ENCODE measurements around the gene DSPP. TPM values are rescaled to one million over a fixed set of nuclear protein-coding genes. Genes with fewer than 3 reads are reported as not detected.
"Not testable (repeated sequence)": the region's sequence is repeated elsewhere in the genome, so short reads cannot be mapped to it uniquely, and the experiment has no call there.

The DSPP gene
- not detected for total RNA-seq

GRCh38 chr4:87608229-87608628 is at the start of gene DSPP:
Gene DSPP, plus strand, starts transcription at chr4:87608529. Its CDS starts 2,380 bp downstream, at chr4:87610909.
- Mint-ChIP-seq H3K36me3 (ENCODE audit: low read depth) (no peaks in the 10 kb centered on the region), H3K4me3 (no peak within 1 kb of the TSS), H3K27ac (no peak within 1 kb of the TSS), H3K27me3 (ENCODE audit: low read depth) (peaks cover 5% of the 10 kb centered on the region), H3K9me3 (peaks cover 1% of the 10 kb centered on the region), H3K4me1 (ENCODE audit: low read depth) (no peaks in the 10 kb centered on the region)
- CTCF ChIA-PET = interaction anchor here (0.6 kb wide), 1 partner anchor 113 kb away, joined by 3 read pairs; no protein-coding TSS in a partner anchor
- intact Hi-C loops (cut with micrococcal nuclease) = no loop called here
- DNase-seq = no peak

GRCh38 chr4:87559090-87559837 is 49.1 kb upstream of the DSPP start:
- H3K27ac Mint-ChIP-seq = peak overlapping the region; percentile 24
- CTCF ChIA-PET = interaction anchor here (0.6 kb wide), 1 partner anchor 67 kb away, joined by 5 read pairs; no protein-coding TSS in a partner anchor

GRCh38 chr4:87560802-87561201 is 47.5 kb upstream of the DSPP start:
- no peak for DNase-seq
- Mint-ChIP-seq H3K4me1 (ENCODE audit: low read depth) (peaks cover 16% of the 10 kb centered on the region), H3K9me3 (no peaks in the 10 kb centered on the region), H3K27me3 (ENCODE audit: low read depth) (no peaks in the 10 kb centered on the region), H3K36me3 (ENCODE audit: low read depth) (no peaks in the 10 kb centered on the region), H3K4me3 (no peak overlapping the region), H3K27ac (no peak overlapping the region)
- intact Hi-C loops (cut with micrococcal nuclease) = no loop called here
- CTCF ChIA-PET = no interaction called here

More at GRCh38 chr4:87559090-87559837, 49.1 kb upstream of the DSPP start:
- intact Hi-C loops (cut with micrococcal nuclease) = no loop called here
- H3K36me3 Mint-ChIP-seq (ENCODE audit: low read depth) = no peaks in the 10 kb centered on the region
- H3K4me3 Mint-ChIP-seq = no peak overlapping the region
- DNase-seq = peak; percentile 73
- peaks cover 16% of the 10 kb centered on the region for H3K4me1 Mint-ChIP-seq (ENCODE audit: low read depth)
- H3K27me3 Mint-ChIP-seq (ENCODE audit: low read depth) = no peaks in the 10 kb centered on the region
- no peaks in the 10 kb centered on the region for H3K9me3 Mint-ChIP-seq

- no peak for DNase-seq
- no peak overlapping the region for H3K27ac Mint-ChIP-seq
- H3K4me1 Mint-ChIP-seq (ENCODE audit: low read depth) = peaks cover 4% of the 10 kb centered on the region
- intact Hi-C loops (cut with micrococcal nuclease) = no loop called here
- H3K27me3 Mint-ChIP-seq (ENCODE audit: low read depth) = no peaks in the 10 kb centered on the region
- CTCF ChIA-PET = no interaction called here
- H3K36me3 Mint-ChIP-seq (ENCODE audit: low read depth) = no peaks in the 10 kb centered on the region
- no peaks in the 10 kb centered on the region for H3K9me3 Mint-ChIP-seq
- H3K4me3 Mint-ChIP-seq = no peak overlapping the region
These were observed 42.6 kb upstream of the DSPP start for GRCh38 chr4:87565746-87566145.

GRCh38 chr4:87566276-87566675 is 42.1 kb upstream of the DSPP start:
- DNase-seq = no peak
- intact Hi-C loops (cut with micrococcal nuclease) = no loop called here
- no peak overlapping the region for H3K27ac Mint-ChIP-seq
- H3K4me3 Mint-ChIP-seq = no peak overlapping the region
- no peaks in the 10 kb centered on the region for H3K9me3 Mint-ChIP-seq
- no peaks in the 10 kb centered on the region for H3K36me3 Mint-ChIP-seq (ENCODE audit: low read depth)
- no peaks in the 10 kb centered on the region for H3K4me1 Mint-ChIP-seq (ENCODE audit: low read depth)
- CTCF ChIA-PET = no interaction called here
- H3K27me3 Mint-ChIP-seq (ENCODE audit: low read depth) = no peaks in the 10 kb centered on the region

- Mint-ChIP-seq H3K27ac (no peak overlapping the region), H3K27me3 (ENCODE audit: low read depth) (peaks cover 6% of the 10 kb centered on the region), H3K4me3 (no peak overlapping the region), H3K36me3 (ENCODE audit: low read depth) (no peaks in the 10 kb centered on the region), H3K9me3 (no peaks in the 10 kb centered on the region), H3K4me1 (ENCODE audit: low read depth) (no peaks in the 10 kb centered on the region)
- intact Hi-C loops (cut with micrococcal nuclease) = no loop called here
- CTCF ChIA-PET = no interaction called here
- DNase-seq = no peak
These were observed 41.1 kb upstream of the DSPP start for GRCh38 chr4:87567191-87567590.

- H3K4me3 Mint-ChIP-seq = no peak overlapping the region
- H3K27me3 Mint-ChIP-seq (ENCODE audit: low read depth) = peaks cover 8% of the 10 kb centered on the region
- no peaks in the 10 kb centered on the region for H3K36me3 Mint-ChIP-seq (ENCODE audit: low read depth)
- CTCF ChIA-PET = no interaction called here
- peaks cover 2% of the 10 kb centered on the region for H3K9me3 Mint-ChIP-seq
- DNase-seq = no peak
- H3K4me1 Mint-ChIP-seq (ENCODE audit: low read depth) = no peaks in the 10 kb centered on the region
- intact Hi-C loops (cut with micrococcal nuclease) = no loop called here
- no peak overlapping the region for H3K27ac Mint-ChIP-seq
These were observed 38.0 kb upstream of the DSPP start for GRCh38 chr4:87570290-87570805.

GRCh38 chr4:87574376-87574775 is 34.0 kb upstream of the DSPP start:
- H3K4me3 Mint-ChIP-seq; DNase-seq; H3K27ac Mint-ChIP-seq; CTCF ChIA-PET; H3K36me3 Mint-ChIP-seq (ENCODE audit: low read depth); intact Hi-C loops (cut with micrococcal nuclease); H3K9me3 Mint-ChIP-seq; H3K4me1 Mint-ChIP-seq (ENCODE audit: low read depth): not testable (repeated sequence)
- peaks cover 10% of the 10 kb centered on the region for H3K27me3 Mint-ChIP-seq (ENCODE audit: low read depth)

- CTCF ChIA-PET = no interaction called here
- H3K36me3 Mint-ChIP-seq (ENCODE audit: low read depth) = no peaks in the 10 kb centered on the region
- H3K4me3 Mint-ChIP-seq = no peak overlapping the region
- no peak for DNase-seq
- H3K27ac Mint-ChIP-seq = no peak overlapping the region
- peaks cover 10% of the 10 kb centered on the region for H3K27me3 Mint-ChIP-seq (ENCODE audit: low read depth)
- no peaks in the 10 kb centered on the region for H3K4me1 Mint-ChIP-seq (ENCODE audit: low read depth)
- H3K9me3 Mint-ChIP-seq = peaks cover 2% of the 10 kb centered on the region
- intact Hi-C loops (cut with micrococcal nuclease) = no loop called here
These were observed 33.3 kb upstream of the DSPP start for GRCh38 chr4:87574996-87575395.

GRCh38 chr4:87575408-87575807 is 32.9 kb upstream of the DSPP start:
- Mint-ChIP-seq H3K27ac (no peak overlapping the region), H3K4me1 (ENCODE audit: low read depth) (no peaks in the 10 kb centered on the region), H3K4me3 (no peak overlapping the region), H3K9me3 (peaks cover 2% of the 10 kb centered on the region), H3K36me3 (ENCODE audit: low read depth) (no peaks in the 10 kb centered on the region), H3K27me3 (ENCODE audit: low read depth) (peaks cover 10% of the 10 kb centered on the region)
- intact Hi-C loops (cut with micrococcal nuclease) = no loop called here
- no peak for DNase-seq
- CTCF ChIA-PET = no interaction called here

GRCh38 chr4:87575983-87576382 is 32.3 kb upstream of the DSPP start:
- DNase-seq = no peak
- intact Hi-C loops (cut with micrococcal nuclease) = no loop called here
- Mint-ChIP-seq H3K27me3 (ENCODE audit: low read depth) (peaks cover 10% of the 10 kb centered on the region), H3K9me3 (peaks cover 2% of the 10 kb centered on the region), H3K36me3 (ENCODE audit: low read depth) (no peaks in the 10 kb centered on the region), H3K27ac (no peak overlapping the region), H3K4me1 (ENCODE audit: low read depth) (no peaks in the 10 kb centered on the region), H3K4me3 (no peak overlapping the region)
- CTCF ChIA-PET = no interaction called here

- H3K27ac Mint-ChIP-seq = no peak overlapping the region
- CTCF ChIA-PET = no interaction called here
- H3K36me3 Mint-ChIP-seq (ENCODE audit: low read depth) = no peaks in the 10 kb centered on the region
- DNase-seq = no peak
- peaks cover under 1% of the 10 kb centered on the region for H3K9me3 Mint-ChIP-seq
- H3K27me3 Mint-ChIP-seq (ENCODE audit: low read depth) = peaks cover 7% of the 10 kb centered on the region
- H3K4me1 Mint-ChIP-seq (ENCODE audit: low read depth) = no peaks in the 10 kb centered on the region
- intact Hi-C loops (cut with micrococcal nuclease) = no loop called here
- no peak overlapping the region for H3K4me3 Mint-ChIP-seq
These were observed 28.9 kb upstream of the DSPP start for GRCh38 chr4:87579478-87579877.

- H3K36me3 Mint-ChIP-seq (ENCODE audit: low read depth) = no peaks in the 10 kb centered on the region
- H3K4me3 Mint-ChIP-seq = no peak overlapping the region
- H3K27me3 Mint-ChIP-seq (ENCODE audit: low read depth) = peaks cover 7% of the 10 kb centered on the region
- H3K27ac Mint-ChIP-seq = no peak overlapping the region
- intact Hi-C loops (cut with micrococcal nuclease) = no loop called here
- no peaks in the 10 kb centered on the region for H3K4me1 Mint-ChIP-seq (ENCODE audit: low read depth)
- H3K9me3 Mint-ChIP-seq = no peaks in the 10 kb centered on the region
- DNase-seq = no peak
- CTCF ChIA-PET = no interaction called here
These were observed 28.3 kb upstream of the DSPP start for GRCh38 chr4:87580057-87580456.

Data from activated naive CD4-positive, alpha-beta T cell treated with anti-CD3 and anti-CD28 coated beads for 36 hours (primary cell).